ENCODE measurements around the gene CEP19. TPM values are rescaled to one million over a fixed set of nuclear protein-coding genes. Genes with fewer than 3 reads are reported as not detected.
"Not testable (repeated sequence)": the region's sequence is repeated elsewhere in the genome, so short reads cannot be mapped to it uniquely, and the experiment has no call there.

CEP19 gene
- total and polyA plus RNA-seq, 12 donors, result 0.55 to 2.3 (median 0.84) TPM

DNA sequence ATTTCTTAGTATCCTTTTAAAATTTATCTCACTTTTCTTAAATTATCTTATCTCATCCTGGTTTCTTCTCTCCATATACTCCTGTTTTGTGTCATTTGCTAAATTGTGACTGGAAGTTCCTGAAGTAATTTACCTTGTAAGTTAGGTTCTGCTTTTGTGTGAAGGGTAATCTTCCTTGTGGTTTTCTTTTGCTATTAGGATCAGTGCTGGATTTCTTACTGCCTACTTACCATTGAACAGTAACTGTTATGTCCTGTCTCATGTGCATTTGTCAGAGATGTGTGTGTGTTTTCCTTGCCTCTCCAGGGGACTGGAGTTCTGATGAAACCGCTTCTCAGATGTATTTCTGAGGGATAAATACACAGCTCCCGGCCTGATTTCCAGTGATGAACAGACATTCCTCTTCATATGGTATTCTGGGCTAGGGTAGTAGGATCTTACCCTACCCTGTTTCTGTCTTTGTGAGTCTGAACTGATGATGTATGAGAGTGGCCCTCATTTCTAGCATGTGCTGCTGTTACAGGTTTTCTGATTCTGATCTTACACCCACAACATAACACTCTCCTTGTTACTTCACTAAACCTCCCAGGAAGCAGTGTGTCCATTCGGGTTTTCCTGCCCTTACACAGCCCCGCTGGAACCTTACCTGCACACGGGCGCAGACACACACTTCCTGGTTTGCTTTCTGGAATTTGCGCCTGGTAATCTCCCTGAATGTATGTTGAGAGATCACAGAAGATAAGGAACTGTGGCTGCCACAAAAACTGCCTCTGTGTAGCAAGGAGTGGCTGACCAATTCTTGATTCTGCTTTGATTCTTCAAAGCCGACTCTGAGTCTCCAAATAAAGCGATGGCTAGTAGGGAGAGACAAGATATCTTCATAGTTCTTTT, 42.3 kb upstream of the CEP19 start:
- peak in 1 of 8 donors; percentile 20 for ATAC-seq
- TF ChIP-seq, protein P1, sequence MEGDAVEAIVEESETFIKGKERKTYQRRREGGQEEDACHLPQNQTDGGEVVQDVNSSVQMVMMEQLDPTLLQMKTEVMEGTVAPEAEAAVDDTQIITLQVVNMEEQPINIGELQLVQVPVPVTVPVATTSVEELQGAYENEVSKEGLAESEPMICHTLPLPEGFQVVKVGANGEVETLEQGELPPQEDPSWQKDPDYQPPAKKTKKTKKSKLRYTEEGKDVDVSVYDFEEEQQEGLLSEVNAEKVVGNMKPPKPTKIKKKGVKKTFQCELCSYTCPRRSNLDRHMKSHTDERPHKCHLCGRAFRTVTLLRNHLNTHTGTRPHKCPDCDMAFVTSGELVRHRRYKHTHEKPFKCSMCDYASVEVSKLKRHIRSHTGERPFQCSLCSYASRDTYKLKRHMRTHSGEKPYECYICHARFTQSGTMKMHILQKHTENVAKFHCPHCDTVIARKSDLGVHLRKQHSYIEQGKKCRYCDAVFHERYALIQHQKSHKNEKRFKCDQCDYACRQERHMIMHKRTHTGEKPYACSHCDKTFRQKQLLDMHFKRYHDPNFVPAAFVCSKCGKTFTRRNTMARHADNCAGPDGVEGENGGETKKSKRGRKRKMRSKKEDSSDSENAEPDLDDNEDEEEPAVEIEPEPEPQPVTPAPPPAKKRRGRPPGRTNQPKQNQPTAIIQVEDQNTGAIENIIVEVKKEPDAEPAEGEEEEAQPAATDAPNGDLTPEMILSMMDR (IDR thresholded peaks at IDR 0.05), result no peak
- Histone ChIP-seq H3K27ac (peak overlapping the region in 1 of 10 donors; percentile 6), H3K36me3 (peaks cover 0 to 73% (median 0%) of the 10 kb centered on the region in 9 donors), H3K27me3 (no peaks in the 10 kb centered on the region), H3K9me3 (peaks cover 0 to 18% (median 2%) of the 10 kb centered on the region in 11 donors), H3K4me1 (peaks cover 0 to 34% (median 12%) of the 10 kb centered on the region in 9 donors), H3K4me3 (no peak overlapping the region)
- no peak for DNase-seq
- 71 to 79% methylated on average over 9 of the region's 9 CpGs for WGBS, 2 donors
- intact Hi-C loops (cut with DNase I), result no loop called here

DNA sequence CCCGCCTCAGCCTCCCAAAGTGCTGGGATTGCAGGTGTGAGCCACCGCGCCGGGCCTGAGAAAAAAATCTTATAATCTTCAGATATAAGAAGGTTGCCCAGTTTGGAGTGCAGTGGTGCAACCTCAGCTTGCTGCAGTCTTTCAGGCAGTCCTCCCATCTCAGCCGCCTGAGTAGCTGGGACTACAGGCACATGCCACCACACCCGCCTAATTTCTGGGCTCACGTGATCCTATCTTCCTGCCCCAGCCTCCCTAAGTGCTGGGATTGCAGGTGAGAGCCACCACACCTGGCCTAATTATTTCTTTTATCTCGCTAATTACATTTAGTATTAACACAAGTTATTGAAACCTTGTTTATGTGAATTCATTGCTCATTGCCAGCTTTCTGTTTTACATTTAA, 41.2 kb upstream of the CEP19 start:
- ATAC-seq (no peak), DNase-seq (no peak)
- 96 to 100% methylated on average over 8 of the region's 8 CpGs for WGBS, 2 donors
- TF ChIP-seq, protein P1 (IDR thresholded peaks at IDR 0.05), result no peak
- H3K27me3 ChIP-seq, result no peaks in the 10 kb centered on the region
- intact Hi-C loops (cut with DNase I), result no loop called here
- no peak overlapping the region for H3K27ac ChIP-seq
- no peak overlapping the region for H3K4me3 ChIP-seq
- peaks cover 0 to 44% (median 12%) of the 10 kb centered on the region in 9 donors for H3K4me1 ChIP-seq
- H3K36me3 ChIP-seq, result peaks cover 0 to 72% (median 0%) of the 10 kb centered on the region in 9 donors
- H3K9me3 ChIP-seq, result peaks cover 0 to 18% (median 2%) of the 10 kb centered on the region in 11 donors

DNA sequence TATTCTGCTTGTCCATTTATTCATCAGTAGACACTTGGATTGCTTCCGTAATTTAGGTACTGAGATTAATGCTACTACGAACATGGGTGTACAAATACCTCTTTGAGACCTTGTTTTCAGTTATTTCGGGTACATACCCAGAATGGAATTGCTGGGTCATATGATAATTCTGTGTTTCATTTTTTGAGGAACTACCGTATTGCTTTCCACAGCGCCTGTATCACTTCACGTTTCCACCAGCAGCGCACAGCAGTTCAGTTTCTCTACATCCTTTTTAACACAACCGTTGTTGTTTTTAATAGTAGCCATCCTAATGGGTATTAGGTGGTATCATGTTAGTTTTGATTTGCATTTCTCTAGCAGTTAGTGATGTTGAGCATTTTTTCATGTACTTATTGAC, 37.1 kb upstream of the CEP19 start:
- Histone ChIP-seq H3K9me3 (peaks cover 0 to 5% (median 0%) of the 10 kb centered on the region in 11 donors), H3K36me3 (peaks cover 0 to 55% (median 0%) of the 10 kb centered on the region in 9 donors), H3K4me1 (peaks cover 0 to 40% (median 6%) of the 10 kb centered on the region in 9 donors), H3K27ac (no peak overlapping the region), H3K4me3 (no peak overlapping the region), H3K27me3 (no peaks in the 10 kb centered on the region)
- intact Hi-C loops (cut with DNase I), result no loop called here
- DNase-seq, result no peak
- ATAC-seq, result no peak
- TF ChIP-seq, protein P1 (IDR thresholded peaks at IDR 0.05), result no peak
- WGBS, 2 donors, result 84 to 89% methylated on average over 8 of the region's 8 CpGs

DNA sequence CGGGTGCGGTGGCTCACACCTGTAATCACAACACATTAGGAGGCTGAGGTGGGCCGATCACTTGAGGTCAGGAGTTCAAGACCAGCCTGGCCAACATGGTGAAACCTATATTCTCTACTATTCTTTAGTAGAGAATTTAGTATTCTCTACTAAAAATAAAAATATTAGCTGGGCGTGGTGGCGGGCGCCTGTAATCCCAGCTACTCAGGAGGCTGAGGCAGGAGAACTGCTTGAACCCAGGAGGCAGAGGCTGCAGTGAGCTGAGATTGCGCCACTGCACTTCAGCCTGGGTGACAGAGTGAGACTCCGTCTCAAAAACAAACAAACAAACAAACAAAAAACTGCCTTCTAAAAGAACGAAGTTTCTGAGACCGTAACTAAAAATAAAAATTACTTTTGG, 31.5 kb upstream of the CEP19 start:
- not testable (repeated sequence) for H3K27ac ChIP-seq, H3K9me3 ChIP-seq, H3K27me3 ChIP-seq, DNase-seq, H3K4me3 ChIP-seq, ATAC-seq
- WGBS, 2 donors, result 95 to 97% methylated on average over 10 of the region's 10 CpGs
- Histone ChIP-seq H3K36me3 (peaks cover 0 to 23% (median 0%) of the 10 kb centered on the region in 9 donors), H3K4me1 (peaks cover 0 to 53% (median 17%) of the 10 kb centered on the region in 9 donors)
- intact Hi-C loops (cut with DNase I), result loop anchor here in 1 of 10 donors (5.0 kb wide), 1 partner anchor 69 kb away; no protein-coding TSS in a partner anchor
